ENCODE measurements around the gene ADGRF1.

The ADGRF1 gene

DNA sequence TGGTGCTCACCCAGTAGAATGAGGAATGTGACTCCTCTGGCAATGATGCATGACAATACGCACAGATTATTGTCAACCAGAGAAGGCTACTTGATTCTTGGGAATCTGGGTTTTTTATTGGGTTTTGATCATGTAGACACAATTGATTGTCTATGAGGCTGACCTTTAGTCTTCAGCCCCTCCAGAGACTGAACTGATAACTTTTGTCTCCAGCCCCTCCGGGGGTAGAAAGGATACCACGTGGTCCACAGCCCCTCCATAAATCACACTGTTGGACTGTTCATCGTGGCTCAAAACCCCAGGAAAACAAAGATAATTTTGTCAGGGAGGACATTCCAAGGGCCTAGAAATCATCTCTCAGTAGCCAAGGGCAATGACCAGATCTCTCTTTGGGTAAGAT lies 62.9 kb downstream of the ADGRF1 start:
- DNase-seq (ENCODE audit: low spot score), result no peak

DNA sequence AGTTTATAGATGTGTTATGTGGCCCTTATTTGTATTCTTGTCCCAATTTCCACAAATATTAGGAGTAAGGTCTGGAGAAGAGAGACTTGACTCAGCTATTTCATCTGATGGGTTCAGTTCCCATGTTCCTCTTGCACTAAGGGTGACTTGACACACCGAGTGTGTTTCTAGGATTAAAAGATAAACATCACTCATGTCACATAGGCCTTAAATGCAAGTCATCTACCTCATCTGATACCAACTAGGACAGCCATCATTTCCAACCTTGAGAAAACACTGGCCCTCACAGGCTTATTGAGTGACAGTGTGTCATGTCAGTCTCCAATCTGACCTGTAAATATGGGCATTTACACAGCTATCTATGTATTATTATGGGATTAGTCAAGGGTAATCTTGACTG lies 67.3 kb downstream of the ADGRF1 start:
- no peak for DNase-seq (ENCODE audit: low spot score)

DNA sequence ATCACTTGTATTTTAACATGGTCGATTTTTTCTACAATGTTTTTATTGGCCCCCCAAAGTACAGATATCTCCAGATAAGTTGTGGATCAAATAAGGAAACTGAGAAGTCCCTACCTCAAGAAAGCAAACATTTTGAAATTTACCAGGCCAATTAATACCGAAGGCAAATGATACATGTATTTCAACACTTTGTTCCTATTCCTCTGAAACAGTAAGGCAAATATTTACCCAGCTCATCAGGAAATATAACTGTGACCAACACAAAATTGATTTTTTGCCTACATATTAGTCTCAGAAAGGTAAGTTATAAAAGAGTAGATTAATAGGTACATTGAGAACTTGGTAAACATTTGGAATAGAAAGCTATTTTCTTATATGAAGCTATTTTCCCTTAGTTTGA lies 69.1 kb downstream of the ADGRF1 start:
- no peak for DNase-seq (ENCODE audit: low spot score)

DNA sequence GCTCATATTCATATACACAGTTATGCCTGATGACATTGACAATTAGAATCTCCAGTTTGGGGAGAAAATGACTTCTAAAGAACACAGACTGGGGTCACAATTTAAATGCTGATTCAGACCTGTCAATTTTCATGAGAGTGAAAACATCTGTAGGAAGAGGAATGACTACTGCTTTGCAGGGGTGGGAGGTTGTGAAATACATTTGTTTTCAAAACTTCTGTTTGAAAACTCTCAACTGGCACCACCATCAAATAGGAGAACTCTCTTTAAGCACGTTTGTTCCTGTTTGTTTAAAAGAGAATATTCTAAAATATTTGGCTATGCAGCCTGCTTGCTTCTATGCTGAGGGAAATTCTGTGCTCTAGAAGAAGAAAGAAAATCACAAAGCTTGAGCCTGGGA lies 69.6 kb downstream of the ADGRF1 start:
- no peak for DNase-seq (ENCODE audit: low spot score)

DNA sequence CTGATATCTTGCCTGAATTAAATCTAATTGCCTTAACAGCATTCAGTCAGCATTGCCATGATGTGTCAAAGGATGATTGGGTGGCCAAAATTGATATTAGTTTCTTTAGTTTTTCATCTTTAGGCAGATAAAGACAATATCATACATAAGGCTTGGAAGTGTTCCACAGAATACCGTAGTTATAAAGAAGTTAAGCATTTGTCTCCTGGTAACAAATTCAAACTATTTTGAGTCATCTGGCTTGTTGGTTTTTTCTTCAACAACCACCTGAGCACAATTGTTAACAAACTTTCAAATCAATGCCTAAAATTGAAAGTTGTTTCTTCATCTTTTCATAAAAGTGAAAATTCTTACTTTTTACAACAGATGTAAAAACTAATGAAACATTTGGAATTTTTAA lies 72.9 kb downstream of the ADGRF1 start:
- DNase-seq (ENCODE audit: low spot score), result no peak

DNA sequence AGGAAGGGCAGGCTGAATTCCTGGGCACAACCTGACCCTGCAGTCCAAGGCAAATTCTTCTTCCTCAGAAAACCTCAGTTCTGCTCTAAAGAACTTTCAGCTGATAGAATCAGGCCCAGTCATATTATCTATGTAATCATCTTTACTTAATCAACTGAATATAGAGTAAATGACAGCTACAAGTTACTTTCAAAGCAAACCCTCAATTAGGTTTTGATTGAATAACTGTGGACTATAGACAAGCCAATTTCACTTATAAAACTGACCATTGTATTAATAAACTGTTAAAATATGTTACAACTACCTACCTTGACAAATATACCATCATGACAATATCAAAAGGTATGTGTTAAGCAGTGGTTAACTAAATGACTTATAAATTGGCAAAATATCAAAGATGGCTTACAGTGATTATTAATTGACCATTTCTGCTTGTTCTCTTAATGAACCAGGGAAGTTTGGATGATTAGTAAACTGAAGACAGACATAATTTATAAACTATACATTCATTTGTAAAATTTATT lies 74.2 kb downstream of the ADGRF1 start:
- DNase-seq (ENCODE audit: low spot score), result no peak

DNA sequence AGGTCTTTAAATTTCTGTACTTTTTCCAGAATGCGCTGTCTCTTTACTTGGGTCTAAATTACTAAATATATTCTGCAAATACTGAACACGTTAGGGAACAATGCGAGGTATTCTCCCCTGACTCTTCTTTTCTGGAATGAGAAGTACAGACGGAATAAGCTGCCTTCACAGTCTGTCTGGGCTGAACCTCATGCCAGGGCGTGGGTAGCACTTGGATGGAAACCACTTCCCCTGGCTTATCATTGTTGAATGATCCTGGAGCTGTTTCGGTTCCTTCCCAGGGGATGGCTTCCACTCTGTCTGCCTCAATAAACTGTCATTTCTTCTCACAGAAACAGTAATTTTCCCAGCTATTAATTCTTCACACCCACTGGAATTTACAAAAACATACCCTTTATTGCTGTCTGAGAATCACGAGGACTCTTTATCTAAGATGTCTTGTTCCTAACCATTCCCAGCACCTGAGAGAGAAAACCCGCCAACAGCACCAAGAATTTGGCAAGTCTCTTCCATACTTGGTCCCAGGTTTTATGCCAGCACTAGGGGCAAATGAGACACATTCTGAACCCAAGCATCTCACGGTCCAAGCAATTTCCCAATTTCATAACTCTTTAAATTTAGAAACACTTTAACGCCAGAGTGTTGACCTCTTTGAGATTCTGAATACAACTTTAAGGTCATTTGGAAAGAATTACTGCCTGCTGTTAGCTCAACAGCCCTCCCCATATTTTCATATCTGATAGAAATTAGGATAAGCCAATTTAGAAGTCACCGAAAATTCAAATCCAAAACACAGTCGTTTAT lies 77.2 kb downstream of the ADGRF1 start:
- no peak for DNase-seq (ENCODE audit: low spot score)

DNA sequence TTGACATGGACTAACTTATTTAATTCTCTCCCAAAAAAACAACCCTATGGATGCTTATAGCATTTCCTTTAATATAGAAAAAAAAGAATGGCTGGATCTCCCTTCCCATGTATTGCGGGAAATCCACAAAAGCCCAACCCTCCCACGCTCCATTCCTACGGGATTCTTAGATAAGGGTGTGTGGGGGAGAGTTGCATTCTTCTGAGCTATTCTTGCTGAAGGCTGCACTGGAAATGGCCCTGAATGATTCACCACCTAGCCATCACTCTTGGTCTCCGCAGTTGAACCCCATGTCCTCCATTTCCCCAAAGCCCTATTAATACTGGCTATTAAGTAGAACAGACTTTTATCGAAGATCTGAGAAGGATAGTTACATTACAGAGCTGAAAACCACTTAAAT lies 78.5 kb downstream of the ADGRF1 start:
- peak; percentile 16 for DNase-seq (ENCODE audit: low spot score)

DNA sequence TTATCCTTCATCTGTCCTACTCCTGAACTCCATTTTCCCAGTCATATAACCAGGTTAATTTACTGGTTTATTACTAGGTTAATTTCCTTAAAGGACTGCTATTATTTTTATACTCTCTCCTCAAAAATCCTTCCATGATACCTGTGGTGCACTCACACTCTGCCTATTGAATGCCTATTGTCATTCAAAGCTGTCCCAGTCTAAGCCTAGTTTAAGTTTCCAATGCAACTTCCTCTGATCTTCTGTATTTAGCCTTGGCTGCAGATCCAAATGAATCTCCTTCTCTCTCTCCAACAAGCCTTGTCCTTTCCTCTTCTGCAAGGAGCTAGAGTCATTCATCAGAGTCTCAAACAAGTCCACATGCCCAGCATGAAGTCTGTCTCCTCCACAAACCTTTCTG lies 79.1 kb downstream of the ADGRF1 start:
- DNase-seq (ENCODE audit: low spot score), result no peak

DNA sequence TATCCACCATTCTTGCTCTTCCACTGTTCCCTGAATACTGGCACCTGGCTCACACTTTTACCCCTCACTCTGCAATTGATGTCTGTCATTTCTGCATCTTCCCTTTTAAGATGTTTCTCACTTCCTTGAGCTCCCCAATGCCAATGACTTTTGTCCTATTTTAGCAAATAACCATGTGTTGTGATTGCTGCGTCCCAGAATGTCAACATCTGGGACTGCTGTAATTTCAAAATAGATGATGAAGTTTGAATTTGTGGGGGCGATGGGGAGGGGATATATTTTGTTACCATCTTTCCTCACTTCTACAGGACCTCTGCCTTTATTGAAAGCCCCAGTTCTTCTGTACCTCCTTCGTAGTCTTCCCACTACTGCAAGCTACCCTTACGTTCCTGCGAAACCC lies 80.4 kb downstream of the ADGRF1 start:
- no peak for DNase-seq (ENCODE audit: low spot score)

DNA sequence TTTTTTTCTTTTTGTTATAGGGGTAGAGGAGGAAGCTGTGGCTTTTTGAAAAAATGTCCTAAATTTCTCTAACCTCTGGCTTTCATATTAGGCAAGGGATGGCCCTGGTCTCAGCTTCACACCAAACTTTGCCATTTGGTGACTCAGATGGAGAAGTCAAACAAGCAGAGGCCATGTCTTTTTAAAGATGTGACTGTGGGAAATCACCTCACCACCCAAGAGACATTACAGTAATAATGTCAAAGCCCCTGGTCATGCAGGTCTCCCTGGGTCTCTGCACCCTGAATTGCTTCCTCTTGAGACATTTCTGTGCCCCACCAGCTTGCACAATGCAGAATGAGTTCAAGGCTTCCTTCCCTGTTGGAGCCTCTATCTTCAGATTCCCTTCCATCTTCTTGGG lies 80.9 kb downstream of the ADGRF1 start:
- DNase-seq (ENCODE audit: low spot score), result no peak

DNA sequence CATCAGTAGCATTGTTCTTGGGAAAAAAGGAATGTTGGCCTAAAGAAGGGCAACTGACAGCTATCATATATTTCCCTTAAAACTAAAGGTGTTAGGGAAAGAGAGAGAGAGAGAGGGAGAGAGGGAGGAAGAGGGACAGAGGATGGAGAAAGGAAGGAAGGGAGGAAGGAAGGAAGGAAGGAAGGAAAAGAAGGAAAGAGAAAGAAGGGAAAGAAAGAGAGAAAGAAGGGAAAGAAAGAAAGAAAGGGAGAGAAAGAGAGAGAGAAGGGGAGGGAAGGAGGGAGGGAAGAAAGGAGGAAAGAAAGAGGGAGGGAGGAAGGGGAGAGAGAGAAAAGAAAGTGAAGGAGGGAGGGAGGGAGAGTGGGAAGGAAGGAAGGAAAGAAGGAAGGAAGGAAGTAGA lies 82.7 kb downstream of the ADGRF1 start:
- no peak for DNase-seq (ENCODE audit: low spot score)

DNA sequence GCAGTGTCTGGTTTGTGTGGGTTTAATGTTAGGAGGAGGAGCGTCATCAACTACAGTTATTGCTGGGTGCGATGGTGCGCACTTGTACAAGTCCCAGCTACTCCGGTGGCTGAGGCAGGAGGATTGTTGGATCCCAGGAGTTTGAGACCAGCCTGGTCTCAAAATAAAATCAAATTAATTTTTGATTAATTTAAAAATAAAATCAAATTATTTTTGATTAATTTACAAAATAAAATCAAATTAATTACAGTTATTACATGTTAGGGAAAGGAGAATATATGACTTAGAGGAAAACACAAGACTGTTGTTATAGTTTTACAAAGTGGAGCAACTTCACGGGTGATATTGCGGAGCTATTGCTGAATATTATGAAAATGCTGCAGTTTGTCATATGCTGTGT lies 85.7 kb downstream of the ADGRF1 start:
- DNase-seq (ENCODE audit: low spot score), result no peak

DNA sequence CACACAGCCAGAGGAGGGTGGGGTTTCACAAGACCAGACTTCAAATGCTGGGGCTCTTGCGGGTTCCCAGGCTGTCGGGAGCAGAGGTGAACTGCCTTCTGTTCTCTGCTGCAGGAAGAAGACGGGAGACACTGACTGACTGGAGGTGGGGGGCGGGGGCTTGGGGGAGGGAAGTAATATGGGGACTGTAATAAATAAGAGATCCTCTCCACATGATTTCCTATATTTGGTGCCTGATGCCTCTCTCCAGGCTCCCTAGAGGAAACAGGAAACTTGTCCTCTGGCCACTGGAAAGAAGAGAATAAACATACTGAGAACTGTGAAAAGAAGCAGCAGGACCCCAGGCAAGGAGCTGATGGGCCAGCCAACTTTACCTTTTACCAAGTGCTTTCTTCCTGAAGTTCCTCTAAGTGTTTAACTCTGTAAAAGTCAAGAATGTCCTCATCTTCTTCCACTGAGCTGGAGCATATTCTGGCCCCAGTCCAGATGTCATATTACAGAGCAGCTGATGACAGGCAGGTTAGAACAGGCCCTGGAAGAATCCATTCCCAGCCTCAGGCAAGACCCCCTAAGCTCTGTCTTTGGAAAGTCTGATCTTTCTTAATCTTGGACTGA lies 87.2 kb downstream of the ADGRF1 start:
- DNase-seq (ENCODE audit: low spot score), result no peak

DNA sequence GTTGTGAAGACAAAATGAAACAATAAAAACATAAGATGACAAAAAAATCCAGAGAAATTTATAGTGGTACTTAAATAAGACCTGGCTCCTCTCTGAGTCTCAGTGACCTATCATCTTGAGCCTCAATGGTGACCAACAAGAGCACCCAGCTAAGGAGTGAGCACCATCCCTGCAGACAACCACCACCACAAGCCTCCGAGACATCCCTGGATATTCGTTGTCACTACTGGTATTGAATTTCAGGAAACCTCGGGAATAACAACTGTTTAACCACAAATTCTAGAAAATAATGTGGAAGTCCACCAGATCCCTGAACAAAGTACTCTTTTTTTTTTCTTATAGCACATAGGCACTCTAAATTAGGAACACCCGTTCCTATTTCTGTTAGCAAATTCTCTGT lies 88.2 kb downstream of the ADGRF1 start:
- DNase-seq (ENCODE audit: low spot score), result no peak

DNA sequence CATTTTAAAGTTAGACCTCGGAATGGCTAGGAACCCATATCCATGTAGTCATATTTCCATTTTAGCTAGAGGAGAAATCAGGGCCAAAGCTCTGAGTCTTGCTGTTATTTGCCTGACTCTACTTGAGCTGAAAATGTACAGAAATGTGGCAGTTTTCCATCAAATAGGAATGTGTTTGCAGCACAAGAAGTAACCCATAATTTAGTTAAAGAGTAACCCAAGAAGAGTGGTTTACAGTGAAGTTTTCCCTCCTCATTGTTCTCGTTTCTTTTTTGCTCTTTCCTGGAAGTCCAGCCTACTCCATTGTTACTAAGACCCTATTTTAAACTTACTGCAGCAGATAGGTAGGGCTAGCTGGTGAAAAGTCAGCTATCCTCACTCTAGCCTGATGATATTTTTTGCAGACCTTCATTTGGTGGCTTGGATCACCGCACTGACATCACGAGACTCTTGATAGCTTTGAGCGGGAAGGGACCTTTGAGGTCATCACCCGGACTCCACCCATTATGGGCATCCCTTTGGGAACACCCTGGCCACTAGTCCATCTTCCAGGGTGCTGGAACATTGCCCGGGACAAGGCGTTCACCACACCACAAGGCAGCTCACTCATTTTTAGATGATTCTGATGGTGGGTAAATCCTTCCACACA lies 92.4 kb downstream of the ADGRF1 start:
- DNase-seq (ENCODE audit: low spot score), result no peak

DNA sequence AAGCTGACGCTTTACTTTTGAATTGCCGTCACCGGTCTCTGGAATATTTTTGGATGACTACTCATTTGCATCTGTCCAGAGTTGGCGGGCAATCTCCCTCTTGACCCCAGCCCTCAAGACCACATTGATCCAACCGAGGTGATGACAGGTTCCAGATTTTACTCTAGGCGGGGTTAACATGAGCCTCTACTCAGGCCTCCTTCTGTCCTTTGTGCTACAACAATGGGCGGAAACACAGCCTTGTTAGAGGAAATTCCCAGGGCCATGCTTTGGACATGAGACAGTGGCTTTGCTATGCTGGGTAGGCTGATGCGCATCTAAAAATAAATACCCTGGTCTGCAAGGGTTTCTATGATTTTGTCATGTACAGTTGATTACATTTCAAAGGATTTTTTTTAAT lies 93.4 kb downstream of the ADGRF1 start:
- DNase-seq (ENCODE audit: low spot score), result peak; percentile 21
